SK-N-SH treated with all-trans-retinoic acid at 6 μM for 48 hours (cell line): ENCODE measurements around the gene SGPP1.

ENCODE experiments used
- ARNTL ChIP-seq: fragments of 450-650 bp; formaldehyde crosslinking; IDR thresholded peaks from 2 replicates; pipeline ENCODE4 v1.5.0; 2020; ENCODE audit warnings: low read depth, mild to moderate bottlenecking, moderate library complexity, borderline replicate concordance
- CREB5 ChIP-seq: fragments of 250-450 bp; sonication (Bioruptor Pico); IDR thresholded peaks from 2 replicates; pipeline ENCODE4 v1.5.1; 2020; ENCODE audit warnings: low read depth, mild to moderate bottlenecking, moderate library complexity
- ESRRG ChIP-seq: fragments of 250-450 bp; sonication (Bioruptor Pico); IDR thresholded peaks from 2 replicates; pipeline ENCODE4 v1.6.1; 2021; ENCODE audit warnings: mild to moderate bottlenecking
- OSR1 ChIP-seq: fragments of 250-450 bp; sonication (Bioruptor Pico); IDR thresholded peaks from 2 replicates; pipeline ENCODE4 v1.8.0; 2022; ENCODE audit warnings: moderate library complexity, mild to moderate bottlenecking, inconsistent platforms
- PATZ1 ChIP-seq: fragments of 250-450 bp; sonication (Bioruptor Pico); IDR thresholded peaks from 2 replicates; pipeline ENCODE4 v1.8.0; 2020; ENCODE audit warnings: mild to moderate bottlenecking, moderate library complexity, borderline replicate concordance
- PPARA ChIP-seq: fragments of 250-450 bp; sonication (Bioruptor Pico); IDR thresholded peaks from 2 replicates; pipeline ENCODE4 v1.5.0; 2020; ENCODE audit warnings: mild to moderate bottlenecking, borderline replicate concordance
- RARB ChIP-seq: fragments of 250-450 bp; sonication (Bioruptor Pico); IDR thresholded peaks from 2 replicates; pipeline ENCODE4 v1.8.0; 2021; ENCODE audit warnings: mild to moderate bottlenecking, moderate library complexity
- SNAI2 ChIP-seq: fragments of 250-450 bp; sonication (Bioruptor Pico); IDR thresholded peaks from 2 replicates; pipeline ENCODE4 v1.5.0; 2020; ENCODE audit warnings: mild to moderate bottlenecking, moderate library complexity
- TCF4 ChIP-seq: fragments of 250-450 bp; sonication (Bioruptor Pico); IDR thresholded peaks from 2 replicates; pipeline ENCODE4 v1.8.0; 2021; ENCODE audit warnings: mild to moderate bottlenecking, moderate library complexity, borderline replicate concordance
- ZFP30 ChIP-seq: fragments of 450-650 bp; formaldehyde crosslinking; IDR thresholded peaks from 2 replicates; pipeline ENCODE4 v1.5.0; 2022; ENCODE audit warnings: mild to moderate bottlenecking, moderate library complexity

- TF ChIP-seq SNAI2 (no peak), PATZ1 (CRISPR knock-in tag) (no peak), RARB (CRISPR knock-in tag) (no peak), ESRRG (no peak), ZFP30 (CRISPR knock-in tag) (no peak), CREB5 (CRISPR knock-in tag) (no peak), ARNTL (CRISPR knock-in tag) (no peak), TCF4 (CRISPR knock-in tag) (no peak), PPARA (CRISPR knock-in tag) (no peak), OSR1 (no peak)
Measured at GRCh38 chr14:63701606-63702299, 26.1 kb downstream of the SGPP1 start.
